AG04449 (cell line): ENCODE results near the gene MPDZ.

ENCODE experiments used
- CTCF ChIA-PET: fragments of 350-600 bp; formaldehyde crosslinking; extraction: SDS; loops from one replicate; lab custom pipeline; 2021; ENCODE audit warnings: antibody characterized with exemption; lab: Yijun Ruan, JAX
- POLR2A ChIA-PET: fragments of 400-600, 350-600 bp; formaldehyde crosslinking; extraction: SDS; loops from one replicate; lab custom pipeline; 2020; ENCODE audit warnings: antibody characterized with exemption, inconsistent platforms; lab: Yijun Ruan, JAX
- DNase-seq: peaks from one replicate; pipeline ENCODE4 v3.0.0-alpha.2; 2010; ENCODE audit warnings: low read depth, low spot score
- H3K4me3 ChIP-seq: 2 replicates; pipeline ENCODE4 v1.5.1; 2011; ENCODE audit warnings: low read depth, mild to moderate bottlenecking, control low read depth, low read length
- CTCF ChIP-seq: IDR thresholded peaks from one replicate; pipeline ENCODE4 v1.5.1; 2011; ENCODE audit warnings: mild to moderate bottlenecking, moderate library complexity, low read length, control low read depth, inconsistent platforms; ENCODE audit not compliant: insufficient read depth; ENCODE audit errors: missing control alignments

Gene MPDZ

GRCh38 chr9:13281356-13282016 is 2.0 kb upstream of the MPDZ start:
- no peak overlapping the region for H3K4me3 ChIP-seq
- POLR2A ChIA-PET, result no interaction called here
- CTCF ChIA-PET, result no interaction called here
- no peak for TF ChIP-seq CTCF
- no peak for DNase-seq

GRCh38 chr9:13278368-13279246 is 885 bp downstream of the MPDZ start:
- ChIA-PET POLR2A (no interaction called here), CTCF (no interaction called here)
- peak; percentile 33 for TF ChIP-seq CTCF
- peak overlapping the region; percentile 69 for H3K4me3 ChIP-seq
- no peak for DNase-seq

- ChIA-PET POLR2A (no interaction called here), CTCF (no interaction called here)
- no peak for DNase-seq
- no peak for TF ChIP-seq CTCF
- H3K4me3 ChIP-seq, result peak overlapping the region; percentile 69
Observed at GRCh38 chr9:13278023-13278367, 1.5 kb downstream of the MPDZ start.

- CTCF ChIA-PET, result no interaction called here
- POLR2A ChIA-PET, result no interaction called here
- no peak for DNase-seq
- no peak overlapping the region for H3K4me3 ChIP-seq
- TF ChIP-seq CTCF, result no peak
Observed at GRCh38 chr9:13274886-13275641, 4.4 kb downstream of the MPDZ start.

GRCh38 chr9:13270734-13271133 is 8.8 kb downstream of the MPDZ start:
- POLR2A ChIA-PET, result no interaction called here
- DNase-seq, result no peak
- no peak for TF ChIP-seq CTCF
- H3K4me3 ChIP-seq, result no peak overlapping the region
- CTCF ChIA-PET, result interaction anchor here (1.2 kb wide), 1 partner anchor 10 kb away, joined by 3 read pairs; no protein-coding TSS in a partner anchor
